Right renal cortex interstitium (tissue), 3 donors: ENCODE data around the gene YEATS2. TPM values are rescaled to one million over a fixed set of nuclear protein-coding genes. Genes with fewer than 3 reads are reported as not detected.
A peak's percentile ranks its signal among the peaks of the same experiment; 100 is the strongest.
"Not testable (repeated sequence)": the region's sequence is repeated elsewhere in the genome, so short reads cannot be mapped to it uniquely, and the experiment has no call there.

Source experiments
- DNase-seq, 3 donors: peaks; one replicate each; pipeline ENCODE4 v3.0.0-alpha.2; 2013; ENCODE audit warnings: low read depth in 3 of 3, low spot score in 2 of 3
- polyA plus RNA-seq, 3 donors: library from polyadenylated mRNA; unstranded; fragments of 120-200 nt; gene quantifications; one replicate each; pipeline ENCODE4 v1.2.1, GENCODE V29; 2013; ENCODE audit not compliant: insufficient read length in 3 of 3

Gene YEATS2
- polyA plus RNA-seq, 3 donors, result 32.9 to 35.8 (median 33.6) TPM

GRCh38 chr3:183711516-183711915 lies 13.9 kb downstream of the YEATS2 start:
- DNase-seq, result no peak

GRCh38 chr3:183714622-183715021 lies 17.0 kb downstream of the YEATS2 start:
- no peak for DNase-seq

- no peak for DNase-seq
Observed at GRCh38 chr3:183718012-183718411, 20.4 kb downstream of the YEATS2 start.

GRCh38 chr3:183725387-183725786 lies 27.8 kb downstream of the YEATS2 start:
- no peak for DNase-seq

GRCh38 chr3:183728204-183728603 lies 30.6 kb downstream of the YEATS2 start:
- no peak for DNase-seq

- no peak for DNase-seq
Observed at GRCh38 chr3:183730361-183730760, 32.8 kb downstream of the YEATS2 start.

GRCh38 chr3:183731611-183732010 lies 34.0 kb downstream of the YEATS2 start:
- DNase-seq, result no peak

GRCh38 chr3:183733553-183733952 lies 36.0 kb downstream of the YEATS2 start:
- DNase-seq, result no peak

- DNase-seq, result no peak
Observed at GRCh38 chr3:183734750-183735494, 37.3 kb downstream of the YEATS2 start.

GRCh38 chr3:183737116-183737515 lies 39.5 kb downstream of the YEATS2 start:
- no peak for DNase-seq

GRCh38 chr3:183740154-183740553 lies 42.6 kb downstream of the YEATS2 start:
- not testable (repeated sequence) for DNase-seq

- no peak for DNase-seq
Observed at GRCh38 chr3:183743231-183743630, 45.6 kb downstream of the YEATS2 start.

- no peak for DNase-seq
Observed at GRCh38 chr3:183745300-183746098, 47.9 kb downstream of the YEATS2 start.

GRCh38 chr3:183754052-183754451 lies 56.5 kb downstream of the YEATS2 start:
- DNase-seq, result no peak

- DNase-seq, result no peak
Observed at GRCh38 chr3:183762304-183762703, 64.7 kb downstream of the YEATS2 start.

GRCh38 chr3:183764847-183765731 lies 67.5 kb downstream of the YEATS2 start:
- DNase-seq, result no peak

- DNase-seq, result no peak
Observed at GRCh38 chr3:183766107-183766506, 68.5 kb downstream of the YEATS2 start.

- peak; percentile 38 to 63 (median 48) for DNase-seq
Observed at GRCh38 chr3:183766745-183767606, 69.4 kb downstream of the YEATS2 start.

- no peak for DNase-seq
Observed at GRCh38 chr3:183768114-183768513, 70.5 kb downstream of the YEATS2 start.

GRCh38 chr3:183769453-183769852 lies 71.9 kb downstream of the YEATS2 start:
- no peak for DNase-seq
